NCI-H2227 (cell line): ENCODE data around the gene AQR.
"Not testable (repeated sequence)": the region's sequence is repeated elsewhere in the genome, so short reads cannot be mapped to it uniquely, and the experiment has no call there.

ENCODE experiments used
- DNase-seq: peaks from one replicate; lab custom pipeline; 2025; ENCODE audit not compliant: unreplicated experiment; lab: John Stamatoyannopoulos, UW

AQR gene

DNA sequence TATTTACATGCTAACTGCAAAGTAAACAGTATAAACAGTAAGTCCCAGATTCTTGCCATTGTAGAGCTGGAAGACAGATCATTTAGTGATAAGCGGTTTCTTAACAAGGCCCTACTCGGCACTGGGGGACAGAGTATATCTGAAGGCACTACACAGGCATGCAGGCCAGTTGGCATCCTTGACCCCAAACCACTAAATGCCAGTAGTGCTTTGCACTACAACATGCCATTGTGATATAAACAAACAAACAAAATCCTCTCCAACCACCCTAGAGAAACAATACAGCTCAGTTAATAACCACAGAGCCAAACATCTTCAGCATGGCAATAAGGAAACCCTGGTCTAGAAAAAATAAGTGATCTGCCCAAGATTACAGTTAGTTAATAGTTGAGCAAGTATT lies 5.3 kb downstream of the AQR start:
- no peak for DNase-seq

GRCh38 chr15:34953851-34954250 lies 15.7 kb downstream of the AQR start:
- no peak for DNase-seq

GRCh38 chr15:34952481-34952880 lies 17.1 kb downstream of the AQR start:
- DNase-seq: no peak

GRCh38 chr15:34951993-34952392 lies 17.5 kb downstream of the AQR start:
- no peak for DNase-seq

GRCh38 chr15:34944936-34945335 lies 24.6 kb downstream of the AQR start:
- no peak for DNase-seq

DNA sequence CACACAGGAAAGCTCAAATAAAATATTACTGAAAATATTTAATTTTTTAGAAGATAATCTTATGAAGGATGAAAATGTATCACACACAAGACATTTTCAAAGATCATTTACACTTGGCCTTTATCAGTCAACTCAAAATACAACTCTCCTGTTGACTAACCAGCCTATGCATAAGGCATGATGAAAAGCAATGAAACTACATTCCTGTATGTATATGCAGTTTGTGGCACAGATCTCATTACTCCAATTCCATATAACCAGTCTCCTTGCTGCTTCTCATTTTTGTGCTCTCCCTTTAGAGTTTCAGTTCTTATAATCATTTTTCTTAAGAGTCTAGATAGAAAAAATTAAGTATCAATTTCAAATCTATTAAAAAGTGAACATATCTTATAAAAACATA lies 25.8 kb downstream of the AQR start:
- DNase-seq: no peak

DNA sequence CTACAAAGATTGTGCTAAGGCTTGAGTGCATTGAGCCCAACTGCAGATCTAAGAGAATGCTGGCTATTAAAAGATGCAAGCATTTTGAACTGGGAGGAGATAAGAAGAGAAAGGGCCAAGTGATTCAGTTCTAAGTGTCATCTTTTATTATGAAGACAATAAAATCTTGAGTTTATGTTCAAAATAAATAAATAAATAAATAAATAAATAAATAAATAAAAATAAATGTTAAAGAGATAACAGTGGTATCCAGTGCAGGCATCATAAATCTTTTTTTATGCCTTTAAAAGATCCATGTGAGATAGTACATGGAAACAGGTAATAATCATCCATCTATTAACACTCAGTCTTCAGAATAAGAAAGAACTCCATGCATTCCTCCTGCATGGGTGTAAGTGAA lies 26.3 kb downstream of the AQR start:
- DNase-seq: not testable (repeated sequence)

DNA sequence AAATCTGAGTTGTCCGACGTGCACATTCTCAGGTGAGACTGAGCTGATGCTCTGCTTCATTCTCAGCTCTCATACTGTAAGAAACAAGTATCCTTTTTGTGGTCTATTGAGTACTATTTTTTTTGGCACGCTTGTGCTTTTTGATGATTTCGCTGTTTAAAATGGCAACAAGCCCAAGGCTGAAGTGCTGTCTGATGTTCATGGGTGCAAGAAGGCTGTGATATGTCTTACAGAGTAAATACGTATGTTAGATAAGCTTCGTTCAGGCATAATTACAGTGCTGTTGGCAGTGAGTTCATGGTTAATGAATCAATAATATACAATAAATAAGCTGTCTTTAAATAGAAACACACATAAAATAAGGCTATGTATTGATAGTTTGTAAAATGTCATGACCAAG lies 27.2 kb downstream of the AQR start:
- no peak for DNase-seq

DNA sequence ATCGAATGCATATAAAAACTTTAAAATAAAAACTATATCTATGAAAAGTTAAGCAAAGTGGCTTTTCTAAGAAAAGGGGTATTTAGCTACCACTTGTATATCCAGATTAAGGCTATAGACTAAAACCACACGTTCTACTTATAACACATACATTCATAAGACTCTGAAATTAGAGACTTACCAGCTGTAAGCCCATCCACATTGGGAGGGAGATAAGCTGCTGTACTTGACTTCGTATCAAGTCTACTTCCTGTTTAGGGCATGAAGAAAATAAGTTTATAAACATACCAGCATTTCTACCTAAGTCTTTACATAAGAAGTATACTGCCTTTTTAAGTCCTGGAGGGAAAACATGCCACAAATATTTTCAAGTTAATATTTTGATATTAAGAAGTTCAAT lies 27.7 kb downstream of the AQR start:
- no peak for DNase-seq

GRCh38 chr15:34941185-34941698 lies 28.3 kb downstream of the AQR start:
- no peak for DNase-seq

DNA sequence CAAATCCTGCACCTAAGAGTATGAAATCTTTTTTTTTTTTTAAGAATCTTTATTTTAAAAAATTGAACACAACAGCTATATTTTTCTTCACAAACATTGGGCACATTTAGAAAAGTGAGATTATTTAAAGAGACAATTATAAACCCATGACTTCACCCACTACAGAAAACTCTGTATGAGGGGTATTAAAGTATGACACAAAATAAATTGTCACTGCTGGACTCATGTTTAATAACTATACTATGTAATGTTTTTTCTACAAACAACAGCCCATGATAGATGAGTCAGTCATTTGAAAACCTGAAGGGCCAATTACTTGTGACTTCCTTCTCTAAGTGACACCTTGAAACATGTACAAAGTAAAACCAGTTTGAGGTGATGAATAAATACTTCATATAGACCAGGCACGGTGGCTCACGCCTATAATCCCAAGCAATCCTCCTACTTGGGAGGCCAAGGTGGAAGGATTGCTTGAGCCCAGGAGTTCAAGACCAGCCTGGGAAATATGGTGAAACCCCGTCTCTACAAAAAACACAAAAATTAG lies 36.0 kb downstream of the AQR start:
- DNase-seq: no peak

DNA sequence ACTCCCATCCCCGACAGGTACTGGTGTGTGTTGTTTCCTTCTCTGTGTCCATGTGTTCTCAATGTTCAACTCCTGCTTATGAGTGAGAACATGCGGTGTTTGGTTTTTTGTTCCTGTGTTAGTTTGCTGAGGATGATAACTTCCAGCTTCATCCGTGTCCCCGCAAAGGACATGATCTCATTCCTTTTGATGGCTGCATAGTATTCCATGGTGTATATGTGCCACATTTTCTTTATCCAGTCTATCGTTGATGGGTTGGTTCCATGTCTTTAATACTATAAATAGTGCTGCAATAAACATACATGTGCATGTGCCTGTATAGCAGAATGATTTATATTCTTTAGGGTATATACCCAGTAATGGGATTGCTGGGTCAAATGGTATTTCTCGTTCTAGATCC lies 41.2 kb downstream of the AQR start:
- DNase-seq: not testable (repeated sequence)

GRCh38 chr15:34927726-34928125 lies 41.8 kb downstream of the AQR start:
- no peak for DNase-seq

- no peak for DNase-seq
These were observed 55.2 kb downstream of the AQR start for GRCh38 chr15:34914317-34914716.

GRCh38 chr15:34905047-34905446 lies 64.5 kb downstream of the AQR start:
- DNase-seq: no peak

DNA sequence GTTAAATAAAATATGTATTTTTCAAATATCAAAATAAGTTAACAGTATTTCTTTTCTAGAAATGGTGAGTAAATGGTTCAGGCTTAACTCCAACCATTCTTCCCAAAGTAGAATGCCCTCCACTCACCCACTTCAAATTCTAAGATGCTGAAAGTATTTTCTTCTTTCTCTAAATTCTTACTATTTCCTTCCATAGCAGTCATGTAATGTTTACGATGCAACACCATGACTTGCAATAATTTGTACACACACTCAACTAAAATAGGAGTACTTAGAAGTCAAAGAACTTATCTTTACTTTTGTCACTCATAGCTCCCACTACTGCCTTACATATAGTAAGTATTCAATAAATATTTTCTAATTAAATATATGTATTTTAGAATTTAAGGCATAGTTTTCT lies 65.0 kb downstream of the AQR start:
- no peak for DNase-seq

- no peak for DNase-seq
These were observed 68.8 kb downstream of the AQR start for GRCh38 chr15:34900748-34901147.

- DNase-seq: no peak
These were observed 73.4 kb downstream of the AQR start for GRCh38 chr15:34896183-34896582.

- DNase-seq: no peak
These were observed 75.6 kb downstream of the AQR start for GRCh38 chr15:34893967-34894366.

DNA sequence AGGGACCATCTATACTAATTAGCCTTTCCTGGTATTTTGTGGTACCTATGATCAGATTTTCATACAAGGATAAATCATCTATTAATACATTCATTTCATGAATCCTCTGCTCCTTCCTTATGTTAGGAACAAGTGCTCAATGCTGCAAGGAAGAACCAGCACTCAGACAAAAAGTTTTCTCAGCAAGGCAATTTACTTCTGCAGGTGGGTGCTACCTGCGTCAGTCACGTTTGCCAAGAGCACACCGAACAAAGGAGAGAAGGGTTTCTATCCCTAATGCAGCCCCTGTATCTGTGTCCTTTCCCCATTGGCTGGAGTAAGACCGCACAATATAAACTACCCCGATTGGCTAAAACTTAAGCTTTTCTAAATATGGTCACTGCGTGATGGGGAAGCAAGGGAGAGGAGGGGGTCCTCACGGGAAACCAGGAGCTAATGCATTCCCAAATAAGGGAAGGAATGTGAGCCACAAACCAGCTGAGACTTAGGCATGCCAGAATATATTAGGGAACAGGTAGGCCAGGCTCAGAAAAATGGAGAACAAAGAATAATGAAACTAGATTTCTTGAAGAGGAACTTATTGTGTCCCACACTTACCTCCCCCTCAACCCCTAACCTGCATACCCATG lies 76.5 kb downstream of the AQR start:
- no peak for DNase-seq

GRCh38 chr15:34890424-34890823 lies 79.1 kb downstream of the AQR start:
- DNase-seq: no peak

DNA sequence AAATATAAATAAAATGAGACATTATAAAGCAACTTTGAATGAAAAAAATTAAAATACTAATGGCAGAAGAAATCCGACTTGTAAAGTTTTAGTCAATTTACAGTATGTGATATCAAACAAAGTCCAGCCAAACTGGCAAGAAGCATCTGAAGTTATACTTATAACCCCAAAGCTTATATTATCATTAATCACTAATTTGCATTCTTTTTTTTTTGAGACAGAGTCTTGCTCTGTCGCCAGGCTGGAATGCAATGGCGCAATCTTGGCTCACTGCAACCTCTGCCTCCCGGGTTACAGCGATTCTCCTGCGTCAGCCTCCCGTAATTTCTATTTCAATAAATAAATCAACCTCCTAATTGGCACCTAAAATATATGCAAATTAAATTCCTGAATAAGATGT lies 80.1 kb downstream of the AQR start:
- no peak for DNase-seq

- no peak for DNase-seq
These were observed 83.4 kb downstream of the AQR start for GRCh38 chr15:34886134-34886533.
